Activated B cell treated with CpG ODN at 0.5 μM for 24 hours (primary cell): ENCODE measurements around the gene GSTO2. TPM values are rescaled to one million over a fixed set of nuclear protein-coding genes. Genes with fewer than 3 reads are reported as not detected.
A peak's percentile ranks its signal among the peaks of the same experiment; 100 is the strongest.

Experiments
- ATAC-seq: fragments of 200-7000 bp; cut with Tn5 transposase; one replicate; pipeline ENCODE4 v1.10.0; 2021; ENCODE audit warnings: low read depth, mild to moderate bottlenecking, moderate library complexity
- CTCF ChIA-PET: fragments of 350-600 bp; sonication (Branson Sonifier 250); formaldehyde crosslinking; loops from one replicate; lab custom pipeline; 2021; ENCODE audit warnings: antibody characterized with exemption; lab: Charles Lee
- POLR2A ChIA-PET: fragments of 350-600 bp; sonication (Branson Sonifier 250); formaldehyde crosslinking; loops from one replicate; lab custom pipeline; 2021; ENCODE audit warnings: antibody characterized with exemption; lab: Charles Lee
- DNase-seq: peaks from one replicate; pipeline ENCODE4 v3.0.0; 2022
- H3K27ac Mint-ChIP-seq: one replicate; pipeline ENCODE4 v1.8.0; 2020; ENCODE audit warnings: mixed read lengths
- H3K27me3 Mint-ChIP-seq: one replicate; pipeline ENCODE4 v1.8.0; 2021; ENCODE audit warnings: mixed read lengths
- H3K36me3 Mint-ChIP-seq: one replicate; pipeline ENCODE4 v1.8.0; 2021; ENCODE audit warnings: low read depth, mixed read lengths
- H3K4me1 Mint-ChIP-seq: one replicate; pipeline ENCODE4 v1.8.0; 2021; ENCODE audit warnings: mixed read lengths
- H3K4me3 Mint-ChIP-seq: one replicate; pipeline ENCODE4 v1.8.0; 2020; ENCODE audit warnings: mild to moderate bottlenecking, mixed read lengths
- H3K9me3 Mint-ChIP-seq: one replicate; pipeline ENCODE4 v1.8.0; 2020; ENCODE audit warnings: mixed read lengths
- CTCF ChIP-seq: fragments of 200-600 bp; IDR thresholded peaks from one replicate; pipeline ENCODE4 v1.8.0; 2022; ENCODE audit warnings: antibody characterized with exemption, mild to moderate bottlenecking
- intact Hi-C: fragments of 100-400 bp; cut with micrococcal nuclease; formaldehyde crosslinking; loops from one replicate; pipeline ENCODE4 v1.15.1; 2024
- total RNA-seq: library from RNA; stranded (reverse); gene quantifications from 2 replicates; pipeline ENCODE4 v1.2.3, GENCODE V29; 2022

GSTO2 gene
- total RNA-seq, 1 donor from 2014 or later: 0.91 TPM

- ATAC-seq: no peak
- CTCF ChIA-PET: interaction anchor here (1.9 kb wide), 1 partner anchor 23 kb away, joined by 7 read pairs; no protein-coding TSS in a partner anchor
- intact Hi-C loops: loop anchor here (1.0 to 5.0 kb wide), 3 partner anchors 70 to 350 kb away; partner anchors contain the start of genes ITPRIP, SLK and STN1
- no peaks in the 10 kb centered on the region for H3K9me3 Mint-ChIP-seq
- DNase-seq: no peak
- peaks cover 47% of the 10 kb centered on the region for H3K36me3 Mint-ChIP-seq
- POLR2A ChIA-PET: interaction anchor here (0.5 to 3.2 kb wide), 12 partner anchors 10 to 1623 kb away, joined by 3 to 45 read pairs (median 5); partner anchors contain the start of genes CFAP58, GSTO1, ITPRIP and SFR1
- peak overlapping the region; percentile 95 for H3K27ac Mint-ChIP-seq
- TF ChIP-seq CTCF: no peak
- H3K4me3 Mint-ChIP-seq: peak overlapping the region; percentile 91
- H3K27me3 Mint-ChIP-seq: no peaks in the 10 kb centered on the region
- H3K4me1 Mint-ChIP-seq: peaks cover 44% of the 10 kb centered on the region
Observed at GRCh38 chr10:104268405-104268712, 625 bp upstream of the GSTO2 start.

- POLR2A ChIA-PET: interaction anchor here (0.6 to 0.8 kb wide), 2 partner anchors 62 to 362 kb away, joined by 5 read pairs; no protein-coding TSS in a partner anchor
- intact Hi-C loops: no loop called here
Observed at GRCh38 chr10:104273286-104273685, 4.3 kb downstream of the GSTO2 start.

GRCh38 chr10:104273899-104274575 lies 5.1 kb downstream of the GSTO2 start:
- POLR2A ChIA-PET: interaction anchor here (0.6 kb wide), 1 partner anchor 153 kb away, joined by 3 read pairs; no protein-coding TSS in a partner anchor
- CTCF ChIA-PET: interaction anchor here (0.6 to 3.1 kb wide), 18 partner anchors 9 to 386 kb away, joined by 3 to 35 read pairs (median 6); partner anchors contain the start of genes CFAP43, CFAP58 and GSTO1
- no peaks in the 10 kb centered on the region for H3K9me3 Mint-ChIP-seq
- H3K27ac Mint-ChIP-seq: no peak overlapping the region
- no peak for ATAC-seq
- H3K4me3 Mint-ChIP-seq: no peak overlapping the region
- peaks cover 5% of the 10 kb centered on the region for H3K27me3 Mint-ChIP-seq
- H3K36me3 Mint-ChIP-seq: peaks cover 2% of the 10 kb centered on the region
- DNase-seq: no peak
- intact Hi-C loops: no loop called here
- no peak for TF ChIP-seq CTCF
- H3K4me1 Mint-ChIP-seq: peaks cover 12% of the 10 kb centered on the region

More at GRCh38 chr10:104273286-104273685, 4.3 kb downstream of the GSTO2 start:
- Mint-ChIP-seq H3K9me3 (no peaks in the 10 kb centered on the region), H3K27me3 (peaks cover 5% of the 10 kb centered on the region), H3K4me1 (peaks cover 14% of the 10 kb centered on the region), H3K4me3 (no peak overlapping the region), H3K36me3 (peaks cover 6% of the 10 kb centered on the region), H3K27ac (no peak overlapping the region)
- no peak for ATAC-seq
- DNase-seq: no peak
- no peak for TF ChIP-seq CTCF
- CTCF ChIA-PET: interaction anchor here (1.1 to 3.1 kb wide), 10 partner anchors 9 to 80 kb away, joined by 3 to 35 read pairs (median 7); partner anchors contain the start of genes CFAP43, CFAP58 and GSTO1

- peak; percentile 36 for DNase-seq
- Mint-ChIP-seq H3K4me3 (no peak overlapping the region), H3K9me3 (no peaks in the 10 kb centered on the region), H3K4me1 (peaks cover 6% of the 10 kb centered on the region), H3K27me3 (peaks cover 5% of the 10 kb centered on the region), H3K27ac (no peak overlapping the region), H3K36me3 (no peaks in the 10 kb centered on the region)
- intact Hi-C loops: no loop called here
- POLR2A ChIA-PET: interaction anchor here (0.9 kb wide), 1 partner anchor 79 kb away, joined by 4 read pairs; the partner anchor contains the start of gene CFAP58
- ATAC-seq: peak; percentile 83
- no peak for TF ChIP-seq CTCF
- CTCF ChIA-PET: interaction anchor here (0.6 to 3.1 kb wide), 20 partner anchors 8 to 387 kb away, joined by 3 to 35 read pairs (median 6); partner anchors contain the start of genes CFAP43, CFAP58 and GSTO1
Observed at GRCh38 chr10:104274762-104275721, 6.1 kb downstream of the GSTO2 start.
